ENCODE data around the gene CNTROB.

DNA sequence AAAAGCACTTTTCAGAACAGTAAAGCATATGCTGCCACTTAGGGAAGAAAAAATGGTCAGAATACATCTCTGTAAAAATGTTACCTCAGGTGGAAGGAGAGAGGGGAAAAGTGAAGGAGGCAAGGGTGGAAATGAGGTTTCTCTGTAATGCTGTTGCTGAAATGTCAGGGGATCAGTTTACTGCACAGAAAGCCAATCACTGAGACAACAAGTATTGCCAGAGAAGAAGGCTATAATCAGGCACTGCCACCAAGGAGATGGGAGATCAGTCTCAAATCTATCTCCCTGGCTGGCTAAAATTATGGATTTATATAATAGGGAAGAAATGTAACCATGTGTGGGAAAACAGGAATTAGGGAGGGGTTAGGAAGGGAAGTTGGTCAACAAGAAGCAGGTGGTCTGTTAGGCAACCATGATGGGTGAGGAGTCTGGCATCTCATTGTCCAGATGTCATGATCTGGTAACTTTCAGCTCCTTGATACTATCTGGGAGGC lies 42.7 kb downstream of the CNTROB start:
- TF ChIP-seq, protein P1, sequence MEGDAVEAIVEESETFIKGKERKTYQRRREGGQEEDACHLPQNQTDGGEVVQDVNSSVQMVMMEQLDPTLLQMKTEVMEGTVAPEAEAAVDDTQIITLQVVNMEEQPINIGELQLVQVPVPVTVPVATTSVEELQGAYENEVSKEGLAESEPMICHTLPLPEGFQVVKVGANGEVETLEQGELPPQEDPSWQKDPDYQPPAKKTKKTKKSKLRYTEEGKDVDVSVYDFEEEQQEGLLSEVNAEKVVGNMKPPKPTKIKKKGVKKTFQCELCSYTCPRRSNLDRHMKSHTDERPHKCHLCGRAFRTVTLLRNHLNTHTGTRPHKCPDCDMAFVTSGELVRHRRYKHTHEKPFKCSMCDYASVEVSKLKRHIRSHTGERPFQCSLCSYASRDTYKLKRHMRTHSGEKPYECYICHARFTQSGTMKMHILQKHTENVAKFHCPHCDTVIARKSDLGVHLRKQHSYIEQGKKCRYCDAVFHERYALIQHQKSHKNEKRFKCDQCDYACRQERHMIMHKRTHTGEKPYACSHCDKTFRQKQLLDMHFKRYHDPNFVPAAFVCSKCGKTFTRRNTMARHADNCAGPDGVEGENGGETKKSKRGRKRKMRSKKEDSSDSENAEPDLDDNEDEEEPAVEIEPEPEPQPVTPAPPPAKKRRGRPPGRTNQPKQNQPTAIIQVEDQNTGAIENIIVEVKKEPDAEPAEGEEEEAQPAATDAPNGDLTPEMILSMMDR (IDR thresholded peaks at IDR 0.05): no peak
- no peak for TF ChIP-seq SREBF2 (IDR thresholded peaks at IDR 0.05)
- TF ChIP-seq RFX5 (IDR thresholded peaks at IDR 0.05): no peak
- no peak for TF ChIP-seq MYC (IDR thresholded peaks at IDR 0.05; ENCODE audit: borderline replicate concordance, low read length)
- TF ChIP-seq, protein P2, sequence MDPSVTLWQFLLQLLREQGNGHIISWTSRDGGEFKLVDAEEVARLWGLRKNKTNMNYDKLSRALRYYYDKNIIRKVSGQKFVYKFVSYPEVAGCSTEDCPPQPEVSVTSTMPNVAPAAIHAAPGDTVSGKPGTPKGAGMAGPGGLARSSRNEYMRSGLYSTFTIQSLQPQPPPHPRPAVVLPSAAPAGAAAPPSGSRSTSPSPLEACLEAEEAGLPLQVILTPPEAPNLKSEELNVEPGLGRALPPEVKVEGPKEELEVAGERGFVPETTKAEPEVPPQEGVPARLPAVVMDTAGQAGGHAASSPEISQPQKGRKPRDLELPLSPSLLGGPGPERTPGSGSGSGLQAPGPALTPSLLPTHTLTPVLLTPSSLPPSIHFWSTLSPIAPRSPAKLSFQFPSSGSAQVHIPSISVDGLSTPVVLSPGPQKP (IDR thresholded peaks at IDR 0.05; ENCODE audit: low read depth, low read length): no peak
- TF ChIP-seq ZSCAN20 (CRISPR knock-in tag; IDR thresholded peaks at IDR 0.05): no peak
- TF ChIP-seq, protein P3, sequence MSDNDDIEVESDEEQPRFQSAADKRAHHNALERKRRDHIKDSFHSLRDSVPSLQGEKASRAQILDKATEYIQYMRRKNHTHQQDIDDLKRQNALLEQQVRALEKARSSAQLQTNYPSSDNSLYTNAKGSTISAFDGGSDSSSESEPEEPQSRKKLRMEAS (IDR thresholded peaks at IDR 0.05): no peak
- TF ChIP-seq, protein P4, sequence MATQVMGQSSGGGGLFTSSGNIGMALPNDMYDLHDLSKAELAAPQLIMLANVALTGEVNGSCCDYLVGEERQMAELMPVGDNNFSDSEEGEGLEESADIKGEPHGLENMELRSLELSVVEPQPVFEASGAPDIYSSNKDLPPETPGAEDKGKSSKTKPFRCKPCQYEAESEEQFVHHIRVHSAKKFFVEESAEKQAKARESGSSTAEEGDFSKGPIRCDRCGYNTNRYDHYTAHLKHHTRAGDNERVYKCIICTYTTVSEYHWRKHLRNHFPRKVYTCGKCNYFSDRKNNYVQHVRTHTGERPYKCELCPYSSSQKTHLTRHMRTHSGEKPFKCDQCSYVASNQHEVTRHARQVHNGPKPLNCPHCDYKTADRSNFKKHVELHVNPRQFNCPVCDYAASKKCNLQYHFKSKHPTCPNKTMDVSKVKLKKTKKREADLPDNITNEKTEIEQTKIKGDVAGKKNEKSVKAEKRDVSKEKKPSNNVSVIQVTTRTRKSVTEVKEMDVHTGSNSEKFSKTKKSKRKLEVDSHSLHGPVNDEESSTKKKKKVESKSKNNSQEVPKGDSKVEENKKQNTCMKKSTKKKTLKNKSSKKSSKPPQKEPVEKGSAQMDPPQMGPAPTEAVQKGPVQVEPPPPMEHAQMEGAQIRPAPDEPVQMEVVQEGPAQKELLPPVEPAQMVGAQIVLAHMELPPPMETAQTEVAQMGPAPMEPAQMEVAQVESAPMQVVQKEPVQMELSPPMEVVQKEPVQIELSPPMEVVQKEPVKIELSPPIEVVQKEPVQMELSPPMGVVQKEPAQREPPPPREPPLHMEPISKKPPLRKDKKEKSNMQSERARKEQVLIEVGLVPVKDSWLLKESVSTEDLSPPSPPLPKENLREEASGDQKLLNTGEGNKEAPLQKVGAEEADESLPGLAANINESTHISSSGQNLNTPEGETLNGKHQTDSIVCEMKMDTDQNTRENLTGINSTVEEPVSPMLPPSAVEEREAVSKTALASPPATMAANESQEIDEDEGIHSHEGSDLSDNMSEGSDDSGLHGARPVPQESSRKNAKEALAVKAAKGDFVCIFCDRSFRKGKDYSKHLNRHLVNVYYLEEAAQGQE (IDR thresholded peaks at IDR 0.05): no peak
- TF ChIP-seq, protein P5, sequence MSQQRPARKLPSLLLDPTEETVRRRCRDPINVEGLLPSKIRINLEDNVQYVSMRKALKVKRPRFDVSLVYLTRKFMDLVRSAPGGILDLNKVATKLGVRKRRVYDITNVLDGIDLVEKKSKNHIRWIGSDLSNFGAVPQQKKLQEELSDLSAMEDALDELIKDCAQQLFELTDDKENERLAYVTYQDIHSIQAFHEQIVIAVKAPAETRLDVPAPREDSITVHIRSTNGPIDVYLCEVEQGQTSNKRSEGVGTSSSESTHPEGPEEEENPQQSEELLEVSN (IDR thresholded peaks at IDR 0.05; ENCODE audit: borderline replicate concordance, low read depth): no peak
- TF ChIP-seq POLR2AphosphoS2 (conservative IDR thresholded peaks at IDR 0.05; ENCODE audit: low read length): no peak
- no peak for TF ChIP-seq CBX2 (IDR thresholded peaks at IDR 0.05; ENCODE audit: borderline replicate concordance, low read depth)
- TF ChIP-seq POLR2A (IDR thresholded peaks at IDR 0.05; ENCODE audit: low read length): no peak
- no peak for TF ChIP-seq CEBPB (IDR thresholded peaks at IDR 0.05)
